HepG2 (cell line): Measurements from ENCODE around the gene P2RX6. TPM values are rescaled to one million over a fixed set of nuclear protein-coding genes. Genes with fewer than 3 reads are reported as not detected.

Source experiments
- ARID2 ChIP-seq: sonication (generic); formaldehyde crosslinking; IDR thresholded peaks from 2 replicates; pipeline ENCODE4 v1.8.1; 2022; ENCODE audit warnings: mild to moderate bottlenecking, missing genetic modification reagents, borderline replicate concordance
- ATM ChIP-seq: fragments of 450-650 bp; IDR thresholded peaks from 2 replicates; pipeline ENCODE4 v1.7.1; 2017; ENCODE audit warnings: mild to moderate bottlenecking, borderline replicate concordance
- CEBPB ChIP-seq: IDR thresholded peaks from 2 replicates; pipeline ENCODE4 v1.6.1; 2011; ENCODE audit warnings: low read depth, low read length, improper control_type of control experiment, borderline replicate concordance
- HCFC1 ChIP-seq: fragments of 150-350 bp; IDR thresholded peaks from 2 replicates; pipeline ENCODE4 v1.6.1; 2014; ENCODE audit warnings: low read depth, low read length
- KLF13 ChIP-seq: sonication (generic); formaldehyde crosslinking; IDR thresholded peaks from 2 replicates; pipeline ENCODE4 v1.4.0; 2020; ENCODE audit warnings: mild to moderate bottlenecking, missing genetic modification reagents
- PRMT3 ChIP-seq: sonication (generic); formaldehyde crosslinking; IDR thresholded peaks from 2 replicates; pipeline ENCODE4 v1.8.1; 2022; ENCODE audit warnings: low read depth, mild to moderate bottlenecking, moderate library complexity, missing genetic modification reagents, borderline replicate concordance
- RELA ChIP-seq: sonication (generic); formaldehyde crosslinking; IDR thresholded peaks from 2 replicates; pipeline ENCODE4 v1.4.0; 2020; ENCODE audit warnings: missing genetic modification reagents
- REXO4 ChIP-seq: sonication (generic); formaldehyde crosslinking; IDR thresholded peaks from 2 replicates; pipeline ENCODE4 v1.8.0; 2022; ENCODE audit warnings: missing genetic modification reagents, mild to moderate bottlenecking, borderline replicate concordance
- SP5 ChIP-seq: IDR thresholded peaks from 2 replicates; pipeline ENCODE4 v1.6.1; 2016; ENCODE audit warnings: low read depth, borderline replicate concordance
- TBP ChIP-seq: sonication (generic); formaldehyde crosslinking; IDR thresholded peaks from 2 replicates; pipeline ENCODE4 v1.5.0; 2020; ENCODE audit warnings: missing genetic modification reagents
- XBP1 ChIP-seq: sonication (generic); formaldehyde crosslinking; IDR thresholded peaks from 2 replicates; pipeline ENCODE4 v1.5.0; 2020; ENCODE audit warnings: missing genetic modification reagents
- ZBTB20 ChIP-seq: sonication (generic); formaldehyde crosslinking; IDR thresholded peaks from 2 replicates; pipeline ENCODE4 v1.8.1; 2023; ENCODE audit warnings: missing genetic modification reagents, low read depth, mild to moderate bottlenecking, borderline replicate concordance
- ZKSCAN1 ChIP-seq: fragments of 150-350 bp; IDR thresholded peaks from 2 replicates; pipeline ENCODE4 v1.6.1; 2014; ENCODE audit warnings: low read length
- ZMAT3 ChIP-seq: sonication (generic); formaldehyde crosslinking; conservative IDR thresholded peaks from 2 replicates; pipeline ENCODE4 v1.7.0; 2021; ENCODE audit warnings: missing genetic modification reagents
- ZNF138 ChIP-seq: sonication (generic); formaldehyde crosslinking; IDR thresholded peaks from 2 replicates; pipeline ENCODE4 v1.5.0; 2020; ENCODE audit warnings: mild to moderate bottlenecking, low read depth, missing genetic modification reagents
- ZNF17 ChIP-seq: sonication (generic); formaldehyde crosslinking; IDR thresholded peaks from 2 replicates; pipeline ENCODE4 v1.5.0; 2020; ENCODE audit warnings: mild to moderate bottlenecking, missing genetic modification reagents
- ZNF331 ChIP-seq: sonication (generic); formaldehyde crosslinking; IDR thresholded peaks from 2 replicates; pipeline ENCODE4 v1.4.0; 2020; ENCODE audit warnings: missing genetic modification reagents
- ZNF333 ChIP-seq: sonication (generic); formaldehyde crosslinking; IDR thresholded peaks from 2 replicates; pipeline ENCODE4 v1.4.0; 2020; ENCODE audit warnings: mild to moderate bottlenecking, missing genetic modification reagents, borderline replicate concordance
- ZNF552 ChIP-seq: sonication (generic); formaldehyde crosslinking; IDR thresholded peaks from 2 replicates; pipeline ENCODE4 v1.9.0; 2022; ENCODE audit warnings: missing genetic modification reagents, mild to moderate bottlenecking, borderline replicate concordance
- ZNF557 ChIP-seq: sonication (generic); formaldehyde crosslinking; IDR thresholded peaks from 2 replicates; pipeline ENCODE4 v1.4.0; 2020; ENCODE audit warnings: missing genetic modification reagents
- ZNF562 ChIP-seq: sonication (generic); formaldehyde crosslinking; IDR thresholded peaks from 2 replicates; pipeline ENCODE4 v1.8.0; 2022; ENCODE audit warnings: missing genetic modification reagents, borderline replicate concordance
- ZNF569 ChIP-seq: sonication (generic); formaldehyde crosslinking; IDR thresholded peaks from 2 replicates; pipeline ENCODE4 v1.5.0; 2020; ENCODE audit warnings: mild to moderate bottlenecking, missing genetic modification reagents, moderate library complexity, borderline replicate concordance
- ZNF749 ChIP-seq: sonication (generic); formaldehyde crosslinking; IDR thresholded peaks from 2 replicates; pipeline ENCODE4 v1.8.0; 2022; ENCODE audit warnings: mild to moderate bottlenecking, missing genetic modification reagents, moderate library complexity, borderline replicate concordance
- ZNF766 ChIP-seq: sonication (generic); formaldehyde crosslinking; IDR thresholded peaks from 2 replicates; pipeline ENCODE4 v1.5.0; 2020; ENCODE audit warnings: missing genetic modification reagents, borderline replicate concordance
- ZNF792 ChIP-seq: IDR thresholded peaks from 2 replicates; pipeline ENCODE4 v1.6.1; 2016
- polyA plus RNA-seq, 8 experiments: library from polyadenylated mRNA; depleted of rRNA in 3 of 8; stranded (reverse) in 7 of 8; unstranded in 1 of 8; fragments of >200 nt; fragmentation: Illumina TruSeq in 4 of 8; extraction: Trizol in 4 of 8; gene quantifications; 2 replicates each; pipeline versions ENCODE4 v1.2.1 to v1.2.3, GENCODE V29; 2011 to 2016; ENCODE audit warnings: low read depth in 4 of 8, missing spikeins in 1 of 8, mixed read lengths in 1 of 8; ENCODE audit not compliant: insufficient read depth in 1 of 8
- total RNA-seq, 5 experiments: library from RNA; depleted of rRNA; stranded (reverse); fragments of >200 nt; fragmentation: Illumina TruSeq; extraction: Trizol; gene quantifications; 2 replicates each; pipeline ENCODE4 v1.2.3, GENCODE V29; 2016; ENCODE audit warnings: low read depth in 1 of 5
- TF ChIP-seq, protein P1 (sequence below): sonication (generic); formaldehyde crosslinking; conservative IDR thresholded peaks from 2 replicates; pipeline ENCODE4 v1.4.0; 2020; ENCODE audit warnings: mild to moderate bottlenecking, missing genetic modification reagents, moderate library complexity
- TF ChIP-seq, protein P2 (sequence below): IDR thresholded peaks from 2 replicates; pipeline ENCODE4 v1.6.1; 2016; ENCODE audit warnings: mild to moderate bottlenecking, missing biosample characterization, missing genetic modification reagents
- TF ChIP-seq, protein P3 (sequence below): sonication (generic); formaldehyde crosslinking; IDR thresholded peaks from 2 replicates; pipeline ENCODE4 v1.4.0; 2020; ENCODE audit warnings: mild to moderate bottlenecking, low read depth, missing genetic modification reagents

The P2RX6 gene
- total and polyA plus RNA-seq, 2 of the 13 experiments (the other 11 are each of a cell fraction or from before 2014, with no cell fraction given): 0.04 to 0.12 TPM

DNA sequence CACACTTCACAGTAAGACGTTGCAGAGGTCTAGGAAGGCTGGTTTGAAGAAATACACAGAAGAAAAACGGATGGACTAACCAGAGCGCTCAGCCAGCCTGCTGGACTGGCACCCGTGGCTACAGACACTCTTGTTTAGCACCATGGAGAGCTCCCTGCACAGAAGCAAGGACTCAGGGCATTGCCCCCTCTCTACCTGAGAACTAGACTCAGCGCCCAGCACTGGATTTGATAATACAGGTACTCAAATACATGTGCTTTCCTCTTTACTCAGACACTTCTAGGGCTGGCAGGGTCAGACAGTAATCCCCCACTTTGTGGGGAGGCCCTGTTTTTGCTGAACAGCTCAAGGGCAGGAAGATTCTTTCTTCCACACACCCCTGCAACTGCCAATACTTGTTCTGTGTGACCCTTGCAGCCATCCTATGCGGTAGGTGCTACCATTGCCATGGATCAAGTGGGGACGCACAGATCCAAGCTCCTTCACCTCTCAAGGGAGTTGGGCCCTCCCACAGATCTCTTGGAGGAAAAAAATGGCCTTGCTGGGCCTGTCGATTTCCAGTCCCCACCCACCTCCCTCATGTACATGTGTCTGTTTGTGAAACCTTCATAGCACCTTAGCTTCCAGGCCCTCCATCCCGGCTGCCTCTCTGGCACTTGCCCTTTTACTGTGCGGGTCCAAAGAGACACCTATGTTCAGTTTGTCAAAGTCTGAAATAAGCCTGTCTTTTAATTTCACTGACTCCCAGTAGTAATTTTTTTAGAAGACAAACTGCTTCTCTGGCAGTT lies 5.1 kb upstream of the P2RX6 start (continued):
- TF ChIP-seq TBP (CRISPR knock-in tag): no peak
- TF ChIP-seq ZMAT3 (CRISPR knock-in tag): peak; percentile 61; the same call in 1 of the 2 replicates
- TF ChIP-seq PRMT3: 0 out of 2 replicates have a peak, but pooled peaks have one; percentile 41
- no peak for TF ChIP-seq ZNF569
- TF ChIP-seq RELA (CRISPR knock-in tag): no peak
- TF ChIP-seq XBP1 (CRISPR knock-in tag): peak; percentile 90; the same call in 1 of the 2 replicates
- TF ChIP-seq ZNF331 (CRISPR knock-in tag): peak; percentile 92
- TF ChIP-seq ZKSCAN1: no peak
- TF ChIP-seq ARID2 (CRISPR knock-in tag): no peak
- no peak for TF ChIP-seq ZNF138 (CRISPR knock-in tag)
- TF ChIP-seq, protein P1, sequence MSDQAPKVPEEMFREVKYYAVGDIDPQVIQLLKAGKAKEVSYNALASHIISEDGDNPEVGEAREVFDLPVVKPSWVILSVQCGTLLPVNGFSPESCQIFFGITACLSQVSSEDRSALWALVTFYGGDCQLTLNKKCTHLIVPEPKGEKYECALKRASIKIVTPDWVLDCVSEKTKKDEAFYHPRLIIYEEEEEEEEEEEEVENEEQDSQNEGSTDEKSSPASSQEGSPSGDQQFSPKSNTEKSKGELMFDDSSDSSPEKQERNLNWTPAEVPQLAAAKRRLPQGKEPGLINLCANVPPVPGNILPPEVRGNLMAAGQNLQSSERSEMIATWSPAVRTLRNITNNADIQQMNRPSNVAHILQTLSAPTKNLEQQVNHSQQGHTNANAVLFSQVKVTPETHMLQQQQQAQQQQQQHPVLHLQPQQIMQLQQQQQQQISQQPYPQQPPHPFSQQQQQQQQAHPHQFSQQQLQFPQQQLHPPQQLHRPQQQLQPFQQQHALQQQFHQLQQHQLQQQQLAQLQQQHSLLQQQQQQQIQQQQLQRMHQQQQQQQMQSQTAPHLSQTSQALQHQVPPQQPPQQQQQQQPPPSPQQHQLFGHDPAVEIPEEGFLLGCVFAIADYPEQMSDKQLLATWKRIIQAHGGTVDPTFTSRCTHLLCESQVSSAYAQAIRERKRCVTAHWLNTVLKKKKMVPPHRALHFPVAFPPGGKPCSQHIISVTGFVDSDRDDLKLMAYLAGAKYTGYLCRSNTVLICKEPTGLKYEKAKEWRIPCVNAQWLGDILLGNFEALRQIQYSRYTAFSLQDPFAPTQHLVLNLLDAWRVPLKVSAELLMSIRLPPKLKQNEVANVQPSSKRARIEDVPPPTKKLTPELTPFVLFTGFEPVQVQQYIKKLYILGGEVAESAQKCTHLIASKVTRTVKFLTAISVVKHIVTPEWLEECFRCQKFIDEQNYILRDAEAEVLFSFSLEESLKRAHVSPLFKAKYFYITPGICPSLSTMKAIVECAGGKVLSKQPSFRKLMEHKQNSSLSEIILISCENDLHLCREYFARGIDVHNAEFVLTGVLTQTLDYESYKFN (CRISPR knock-in tag): no peak
- TF ChIP-seq, protein P2, sequence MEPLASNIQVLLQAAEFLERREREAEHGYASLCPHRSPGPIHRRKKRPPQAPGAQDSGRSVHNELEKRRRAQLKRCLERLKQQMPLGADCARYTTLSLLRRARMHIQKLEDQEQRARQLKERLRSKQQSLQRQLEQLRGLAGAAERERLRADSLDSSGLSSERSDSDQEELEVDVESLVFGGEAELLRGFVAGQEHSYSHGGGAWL: peak; percentile 89
- TF ChIP-seq HCFC1: no peak
- TF ChIP-seq REXO4: no peak
- TF ChIP-seq ZNF557: peak; percentile 95; the same call in 1 of the 2 replicates
- TF ChIP-seq ZNF792: peak; percentile 89
- no peak for TF ChIP-seq SP5 (CRISPR knock-in tag)
- no peak for TF ChIP-seq ATM
- no peak for TF ChIP-seq ZNF333 (CRISPR knock-in tag)
- TF ChIP-seq, protein P3, sequence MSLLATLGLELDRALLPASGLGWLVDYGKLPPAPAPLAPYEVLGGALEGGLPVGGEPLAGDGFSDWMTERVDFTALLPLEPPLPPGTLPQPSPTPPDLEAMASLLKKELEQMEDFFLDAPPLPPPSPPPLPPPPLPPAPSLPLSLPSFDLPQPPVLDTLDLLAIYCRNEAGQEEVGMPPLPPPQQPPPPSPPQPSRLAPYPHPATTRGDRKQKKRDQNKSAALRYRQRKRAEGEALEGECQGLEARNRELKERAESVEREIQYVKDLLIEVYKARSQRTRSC (CRISPR knock-in tag): no peak
- no peak for TF ChIP-seq CEBPB
- no peak for TF ChIP-seq ZNF17 (CRISPR knock-in tag)
- TF ChIP-seq ZNF749 (CRISPR knock-in tag): 0 out of 2 replicates have a peak, but pooled peaks have one; percentile 67
- TF ChIP-seq KLF13 (CRISPR knock-in tag): no peak
- no peak for TF ChIP-seq ZNF552 (CRISPR knock-in tag)
- TF ChIP-seq ZNF766: peak; percentile 74; the same call in 1 of the 2 replicates
- no peak; the same call in 1 of the 2 replicates for TF ChIP-seq ZBTB20 (CRISPR knock-in tag)
- TF ChIP-seq ZNF562 (CRISPR knock-in tag): no peak
